Measurements from ENCODE around the gene FCN3.

GRCh38 chr1:27331426-27331825 is 43.2 kb downstream of the FCN3 start:
- no peak for TF ChIP-seq TAF1 (IDR thresholded peaks at IDR 0.05; ENCODE audit: low read depth, low read length)
- no peak for TF ChIP-seq POLR2AphosphoS5 (IDR thresholded peaks at IDR 0.05; ENCODE audit: low read depth, low read length)
- TF ChIP-seq POLR2A (IDR thresholded peaks at IDR 0.05; ENCODE audit: low read depth, low read length), result no peak
